GM10248 (cell line): ENCODE data around the gene SPEM2.
"Not testable (repeated sequence)": the region's sequence is repeated elsewhere in the genome, so short reads cannot be mapped to it uniquely, and the experiment has no call there.

Experiments
- CTCF ChIA-PET: fragments of 300-600 bp; sonication (Branson Sonifier 250); formaldehyde crosslinking; extraction: SDS; loops from one replicate; lab custom pipeline; 2021; ENCODE audit warnings: antibody characterized with exemption; lab: Yijun Ruan, JAX
- POLR2A ChIA-PET: fragments of 350-650 bp; sonication (Branson Sonifier 250); formaldehyde crosslinking; extraction: SDS; loops from one replicate; lab custom pipeline; 2020; ENCODE audit warnings: antibody characterized with exemption; lab: Yijun Ruan, JAX
- DNase-seq: peaks from one replicate; pipeline ENCODE4 v3.0.0; 2012; ENCODE audit errors: extremely low spot score
- CTCF ChIP-seq: IDR thresholded peaks from 2 replicates; pipeline ENCODE4 v1.5.1; 2012; ENCODE audit warnings: mild to moderate bottlenecking, low read depth; ENCODE audit errors: extremely low read depth, missing control alignments, control extremely low read depth

The SPEM2 gene

GRCh38 chr17:7465597-7466275, 40.3 kb downstream of the SPEM2 start:
- ChIA-PET POLR2A (interaction anchor here (0.7 to 1.1 kb wide), 2 partner anchors 61 to 78 kb away, joined by 3 read pairs; no protein-coding TSS in a partner anchor), CTCF (interaction anchor here (1.3 to 1.9 kb wide), 3 partner anchors 10 kb away, joined by 3 to 6 read pairs (median 4); no protein-coding TSS in a partner anchor)
- no peak for TF ChIP-seq CTCF
- DNase-seq: no peak

- TF ChIP-seq CTCF: no peak
- DNase-seq: no peak
- POLR2A ChIA-PET: interaction anchor here (0.7 to 1.6 kb wide), 3 partner anchors 18 to 77 kb away, joined by 3 to 5 read pairs (median 3); partner anchors contain the start of gene POLR2A
These were observed 40.9 kb downstream of the SPEM2 start for GRCh38 chr17:7466318-7466638.

GRCh38 chr17:7466639-7467341, 41.4 kb downstream of the SPEM2 start:
- ChIA-PET POLR2A (interaction anchor here (0.5 to 1.6 kb wide), 3 partner anchors 17 to 63 kb away, joined by 3 to 5 read pairs (median 3); partner anchors contain the start of gene POLR2A), CTCF (interaction anchor here (1.3 to 1.9 kb wide), 3 partner anchors 9 to 19 kb away, joined by 3 to 6 read pairs (median 3); no protein-coding TSS in a partner anchor)
- no peak for TF ChIP-seq CTCF
- no peak for DNase-seq

More at GRCh38 chr17:7466318-7466638, 40.9 kb downstream of the SPEM2 start:
- CTCF ChIA-PET: interaction anchor here (1.3 to 1.9 kb wide), 3 partner anchors 9 to 19 kb away, joined by 3 to 6 read pairs (median 3); no protein-coding TSS in a partner anchor

- ChIA-PET POLR2A (interaction anchor here (1.6 kb wide), 1 partner anchor 17 kb away, joined by 5 read pairs; the partner anchor contains the start of gene POLR2A), CTCF (interaction anchor here (1.4 to 1.9 kb wide), 3 partner anchors 8 to 30 kb away, joined by 3 to 6 read pairs (median 4); no protein-coding TSS in a partner anchor)
- TF ChIP-seq CTCF: no peak
- DNase-seq: no peak
These were observed 42.1 kb downstream of the SPEM2 start for GRCh38 chr17:7467498-7467897.

- CTCF ChIA-PET: interaction anchor here (1.5 kb wide), 2 partner anchors 31 to 47 kb away, joined by 3 to 4 read pairs; no protein-coding TSS in a partner anchor
- POLR2A ChIA-PET: no interaction called here
- DNase-seq: no peak
- TF ChIP-seq CTCF: no peak
These were observed 42.9 kb downstream of the SPEM2 start for GRCh38 chr17:7468290-7468689.

GRCh38 chr17:7468804-7469389, 43.5 kb downstream of the SPEM2 start:
- POLR2A ChIA-PET: no interaction called here
- CTCF ChIA-PET: interaction anchor here (1.5 kb wide), 2 partner anchors 32 to 47 kb away, joined by 3 to 4 read pairs; no protein-coding TSS in a partner anchor
- TF ChIP-seq CTCF: no peak
- DNase-seq: no peak

GRCh38 chr17:7469843-7470242, 44.4 kb downstream of the SPEM2 start:
- CTCF ChIA-PET: interaction anchor here (1.0 to 1.5 kb wide), 3 partner anchors 11 to 46 kb away, joined by 3 to 4 read pairs (median 3); no protein-coding TSS in a partner anchor
- DNase-seq, POLR2A ChIA-PET: not testable (repeated sequence)

GRCh38 chr17:7470457-7470973, 45.1 kb downstream of the SPEM2 start:
- CTCF ChIA-PET: interaction anchor here (1.0 to 1.8 kb wide), 4 partner anchors 12 to 44 kb away, joined by 3 to 4 read pairs (median 4); no protein-coding TSS in a partner anchor

More at GRCh38 chr17:7470457-7470973, 45.1 kb downstream of the SPEM2 start:
- POLR2A ChIA-PET, DNase-seq: not testable (repeated sequence)
